Panc1 (cell line): ENCODE data around the gene PHF20.

Source experiments
- TF ChIP-seq, protein P1 (sequence below): fragments of 450-650 bp; IDR thresholded peaks from 2 replicates; pipeline ENCODE4 v1.5.1; 2017; ENCODE audit warnings: mild to moderate bottlenecking
- TF ChIP-seq, protein P2 (sequence below), 2 experiments: IDR thresholded peaks; 2 replicates each; pipeline ENCODE4 v1.6.1; 2011 to 2012; ENCODE audit warnings: low read depth in 2 of 2, control low read depth in 1 of 2, low read length in 1 of 2, mild to moderate bottlenecking in 1 of 2, moderate library complexity in 1 of 2; ENCODE audit not compliant: insufficient read depth in 1 of 2

DNA sequence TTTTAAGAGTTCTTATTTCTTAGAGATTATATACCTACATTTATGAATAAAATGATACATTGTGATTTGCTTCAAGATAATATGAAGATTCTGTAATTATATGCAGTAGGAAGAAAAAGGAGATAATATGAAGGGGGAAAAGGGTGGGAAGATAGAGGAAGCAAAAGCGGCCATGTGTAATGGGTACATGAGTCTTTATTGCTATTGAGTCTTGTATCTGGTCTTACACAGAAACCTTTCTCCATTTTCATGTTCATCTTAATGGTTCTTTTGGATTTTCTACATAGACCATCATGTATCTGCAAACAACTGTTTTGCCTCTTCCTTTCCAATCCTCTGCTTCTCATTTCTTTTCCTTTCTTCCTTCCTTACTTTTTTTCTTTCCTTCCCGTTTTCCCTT lies 36.1 kb downstream of the PHF20 start:
- TF ChIP-seq, protein P1, sequence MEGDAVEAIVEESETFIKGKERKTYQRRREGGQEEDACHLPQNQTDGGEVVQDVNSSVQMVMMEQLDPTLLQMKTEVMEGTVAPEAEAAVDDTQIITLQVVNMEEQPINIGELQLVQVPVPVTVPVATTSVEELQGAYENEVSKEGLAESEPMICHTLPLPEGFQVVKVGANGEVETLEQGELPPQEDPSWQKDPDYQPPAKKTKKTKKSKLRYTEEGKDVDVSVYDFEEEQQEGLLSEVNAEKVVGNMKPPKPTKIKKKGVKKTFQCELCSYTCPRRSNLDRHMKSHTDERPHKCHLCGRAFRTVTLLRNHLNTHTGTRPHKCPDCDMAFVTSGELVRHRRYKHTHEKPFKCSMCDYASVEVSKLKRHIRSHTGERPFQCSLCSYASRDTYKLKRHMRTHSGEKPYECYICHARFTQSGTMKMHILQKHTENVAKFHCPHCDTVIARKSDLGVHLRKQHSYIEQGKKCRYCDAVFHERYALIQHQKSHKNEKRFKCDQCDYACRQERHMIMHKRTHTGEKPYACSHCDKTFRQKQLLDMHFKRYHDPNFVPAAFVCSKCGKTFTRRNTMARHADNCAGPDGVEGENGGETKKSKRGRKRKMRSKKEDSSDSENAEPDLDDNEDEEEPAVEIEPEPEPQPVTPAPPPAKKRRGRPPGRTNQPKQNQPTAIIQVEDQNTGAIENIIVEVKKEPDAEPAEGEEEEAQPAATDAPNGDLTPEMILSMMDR, result no peak
- TF ChIP-seq, protein P2, sequence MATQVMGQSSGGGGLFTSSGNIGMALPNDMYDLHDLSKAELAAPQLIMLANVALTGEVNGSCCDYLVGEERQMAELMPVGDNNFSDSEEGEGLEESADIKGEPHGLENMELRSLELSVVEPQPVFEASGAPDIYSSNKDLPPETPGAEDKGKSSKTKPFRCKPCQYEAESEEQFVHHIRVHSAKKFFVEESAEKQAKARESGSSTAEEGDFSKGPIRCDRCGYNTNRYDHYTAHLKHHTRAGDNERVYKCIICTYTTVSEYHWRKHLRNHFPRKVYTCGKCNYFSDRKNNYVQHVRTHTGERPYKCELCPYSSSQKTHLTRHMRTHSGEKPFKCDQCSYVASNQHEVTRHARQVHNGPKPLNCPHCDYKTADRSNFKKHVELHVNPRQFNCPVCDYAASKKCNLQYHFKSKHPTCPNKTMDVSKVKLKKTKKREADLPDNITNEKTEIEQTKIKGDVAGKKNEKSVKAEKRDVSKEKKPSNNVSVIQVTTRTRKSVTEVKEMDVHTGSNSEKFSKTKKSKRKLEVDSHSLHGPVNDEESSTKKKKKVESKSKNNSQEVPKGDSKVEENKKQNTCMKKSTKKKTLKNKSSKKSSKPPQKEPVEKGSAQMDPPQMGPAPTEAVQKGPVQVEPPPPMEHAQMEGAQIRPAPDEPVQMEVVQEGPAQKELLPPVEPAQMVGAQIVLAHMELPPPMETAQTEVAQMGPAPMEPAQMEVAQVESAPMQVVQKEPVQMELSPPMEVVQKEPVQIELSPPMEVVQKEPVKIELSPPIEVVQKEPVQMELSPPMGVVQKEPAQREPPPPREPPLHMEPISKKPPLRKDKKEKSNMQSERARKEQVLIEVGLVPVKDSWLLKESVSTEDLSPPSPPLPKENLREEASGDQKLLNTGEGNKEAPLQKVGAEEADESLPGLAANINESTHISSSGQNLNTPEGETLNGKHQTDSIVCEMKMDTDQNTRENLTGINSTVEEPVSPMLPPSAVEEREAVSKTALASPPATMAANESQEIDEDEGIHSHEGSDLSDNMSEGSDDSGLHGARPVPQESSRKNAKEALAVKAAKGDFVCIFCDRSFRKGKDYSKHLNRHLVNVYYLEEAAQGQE (IDR thresholded peaks at IDR 0.05; ENCODE audit: insufficient read depth in 1 of 2, low read depth in 2 of 2, low read length in 1 of 2), result no peak
